Kidney epithelial cell (primary cell): ENCODE data around the gene CARTPT. TPM values are rescaled to one million over a fixed set of nuclear protein-coding genes. Genes with fewer than 3 reads are reported as not detected.

ENCODE experiments used
- DNase-seq: peaks from one replicate; pipeline ENCODE4 v3.0.0-alpha.2; 2010; ENCODE audit warnings: low read depth
- H3K27me3 ChIP-seq: 2 replicates; pipeline ENCODE4 v1.6.0; 2011; ENCODE audit warnings: low read length; ENCODE audit not compliant: control insufficient read depth, insufficient read depth
- H3K36me3 ChIP-seq: 2 replicates; pipeline ENCODE4 v1.5.1; 2011; ENCODE audit warnings: low read length; ENCODE audit not compliant: control insufficient read depth, insufficient read depth
- H3K4me3 ChIP-seq: 2 replicates; pipeline ENCODE4 v1.5.1; 2011; ENCODE audit warnings: low read depth, mild to moderate bottlenecking, control low read depth, low read length
- CTCF ChIP-seq: IDR thresholded peaks from 2 replicates; pipeline ENCODE4 v1.5.1; 2011; ENCODE audit warnings: mild to moderate bottlenecking, moderate library complexity, low read length, control low read depth, inconsistent platforms; ENCODE audit not compliant: insufficient read depth, poor library complexity, severe bottlenecking
- total RNA-seq: library from RNA; depleted of rRNA; stranded (reverse); fragments of >200 nt; gene quantifications from 2 replicates; pipeline ENCODE4 v1.2.3, GENCODE V29; 2015

Gene CARTPT
- total RNA-seq, 1 donor from 2014 or later: not detected

GRCh38 chr5:71738662-71739361, 19.7 kb downstream of the CARTPT start:
- no peak for TF ChIP-seq CTCF

GRCh38 chr5:71740015-71740753, 21.1 kb downstream of the CARTPT start:
- no peak for TF ChIP-seq CTCF
- Histone ChIP-seq H3K4me3 (no peak overlapping the region), H3K36me3 (no peaks in the 10 kb centered on the region), H3K27me3 (peaks cover 3% of the 10 kb centered on the region)
- DNase-seq: no peak

More at GRCh38 chr5:71738662-71739361, 19.7 kb downstream of the CARTPT start:
- H3K4me3 ChIP-seq: no peak overlapping the region
- no peaks in the 10 kb centered on the region for H3K36me3 ChIP-seq
- DNase-seq: no peak
- no peaks in the 10 kb centered on the region for H3K27me3 ChIP-seq

GRCh38 chr5:71743155-71743554, 24.1 kb downstream of the CARTPT start:
- Histone ChIP-seq H3K27me3 (peaks cover 3% of the 10 kb centered on the region), H3K4me3 (no peak overlapping the region), H3K36me3 (no peaks in the 10 kb centered on the region)
- TF ChIP-seq CTCF: no peak
- no peak for DNase-seq

GRCh38 chr5:71744009-71744790, 25.1 kb downstream of the CARTPT start:
- peaks cover 3% of the 10 kb centered on the region for H3K27me3 ChIP-seq
- no peak for TF ChIP-seq CTCF
- no peak for DNase-seq
- no peaks in the 10 kb centered on the region for H3K36me3 ChIP-seq
- H3K4me3 ChIP-seq: no peak overlapping the region

- H3K27me3 ChIP-seq: peaks cover 3% of the 10 kb centered on the region
- DNase-seq: no peak
- no peak for TF ChIP-seq CTCF
- no peaks in the 10 kb centered on the region for H3K36me3 ChIP-seq
- no peak overlapping the region for H3K4me3 ChIP-seq
Measured at GRCh38 chr5:71747182-71747581, 28.1 kb downstream of the CARTPT start.
